ENCODE results near the gene LARGE1.

DNA sequence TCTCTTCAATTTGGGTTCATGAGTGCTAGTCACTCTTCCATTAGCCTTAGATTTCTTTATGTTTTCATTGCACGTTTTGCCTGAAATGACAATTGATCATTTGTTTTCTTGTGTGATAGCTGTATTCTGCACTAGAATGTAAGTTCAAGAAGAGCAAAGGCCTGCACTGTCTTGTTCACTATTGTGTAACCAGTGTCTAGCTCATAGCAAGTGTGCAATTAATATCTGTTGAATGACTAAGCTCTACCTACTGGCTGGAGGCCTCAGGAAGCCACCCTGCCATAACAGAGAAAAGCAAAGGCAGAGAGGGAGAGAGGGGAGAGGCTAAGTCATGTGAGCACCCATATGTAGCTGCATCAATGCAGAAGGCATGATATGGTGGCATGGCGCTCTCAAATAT lies 569.3 kb downstream of the LARGE1 start:
- TF ChIP-seq EZH2 (IDR thresholded peaks at IDR 0.05; ENCODE audit: low read length, unreplicated experiment) (no peak), EZH2phosphoT487 (IDR thresholded peaks at IDR 0.05; ENCODE audit: borderline replicate concordance, low read length) (no peak)
- TF ChIP-seq, protein P1, sequence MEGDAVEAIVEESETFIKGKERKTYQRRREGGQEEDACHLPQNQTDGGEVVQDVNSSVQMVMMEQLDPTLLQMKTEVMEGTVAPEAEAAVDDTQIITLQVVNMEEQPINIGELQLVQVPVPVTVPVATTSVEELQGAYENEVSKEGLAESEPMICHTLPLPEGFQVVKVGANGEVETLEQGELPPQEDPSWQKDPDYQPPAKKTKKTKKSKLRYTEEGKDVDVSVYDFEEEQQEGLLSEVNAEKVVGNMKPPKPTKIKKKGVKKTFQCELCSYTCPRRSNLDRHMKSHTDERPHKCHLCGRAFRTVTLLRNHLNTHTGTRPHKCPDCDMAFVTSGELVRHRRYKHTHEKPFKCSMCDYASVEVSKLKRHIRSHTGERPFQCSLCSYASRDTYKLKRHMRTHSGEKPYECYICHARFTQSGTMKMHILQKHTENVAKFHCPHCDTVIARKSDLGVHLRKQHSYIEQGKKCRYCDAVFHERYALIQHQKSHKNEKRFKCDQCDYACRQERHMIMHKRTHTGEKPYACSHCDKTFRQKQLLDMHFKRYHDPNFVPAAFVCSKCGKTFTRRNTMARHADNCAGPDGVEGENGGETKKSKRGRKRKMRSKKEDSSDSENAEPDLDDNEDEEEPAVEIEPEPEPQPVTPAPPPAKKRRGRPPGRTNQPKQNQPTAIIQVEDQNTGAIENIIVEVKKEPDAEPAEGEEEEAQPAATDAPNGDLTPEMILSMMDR (conservative IDR thresholded peaks at IDR 0.05; ENCODE audit: low read depth, low read length), result no peak
